GM23248 (cell line): ENCODE results near the gene PAPPA2. TPM values are rescaled to one million over a fixed set of nuclear protein-coding genes. Genes with fewer than 3 reads are reported as not detected.
"Not testable (repeated sequence)": the region's sequence is repeated elsewhere in the genome, so short reads cannot be mapped to it uniquely, and the experiment has no call there.

Experiments used
- DNase-seq: peaks from one replicate; pipeline ENCODE4 v3.0.0-alpha.2; 2015
- H2AFZ ChIP-seq: fragments of 200-600 bp; sonication (generic); 2 replicates; pipeline ENCODE4 v1.6.1; 2016; ENCODE audit warnings: antibody characterized with exemption
- H3F3A ChIP-seq: fragments of 200-600 bp; sonication (generic); 2 replicates; pipeline ENCODE4 v1.6.1; 2016; ENCODE audit warnings: mild to moderate bottlenecking, antibody characterized with exemption, mixed run types; ENCODE audit not compliant: insufficient read depth
- H3K27ac ChIP-seq: fragments of 200-600 bp; sonication (generic); 2 replicates; pipeline ENCODE4 v1.5.1; 2016; ENCODE audit warnings: mild to moderate bottlenecking
- H3K27me3 ChIP-seq: fragments of 200-600 bp; sonication (generic); replicated peaks from 2 replicates; pipeline ENCODE4 v1.6.1; 2016; ENCODE audit warnings: mild to moderate bottlenecking; ENCODE audit not compliant: insufficient read depth
- H3K36me3 ChIP-seq: fragments of 200-600 bp; sonication (generic); 2 replicates; pipeline ENCODE4 v1.6.1; 2016; ENCODE audit warnings: low read depth, mild to moderate bottlenecking
- H3K4me1 ChIP-seq: fragments of 200-600 bp; sonication (generic); 2 replicates; pipeline ENCODE4 v1.6.1; 2016; ENCODE audit warnings: mild to moderate bottlenecking; ENCODE audit not compliant: insufficient read depth
- H3K4me2 ChIP-seq: fragments of 200-600 bp; sonication (generic); one replicate; pipeline ENCODE4 v1.6.1; 2016; ENCODE audit warnings: mild to moderate bottlenecking; ENCODE audit not compliant: unreplicated experiment
- H3K4me3 ChIP-seq: fragments of 200-600 bp; sonication (generic); 2 replicates; pipeline ENCODE4 v1.5.1; 2016; ENCODE audit warnings: mild to moderate bottlenecking
- H3K79me2 ChIP-seq: fragments of 200-600 bp; sonication (generic); 2 replicates; pipeline ENCODE4 v1.6.1; 2016; ENCODE audit warnings: mild to moderate bottlenecking; ENCODE audit not compliant: insufficient read depth
- H3K9ac ChIP-seq: fragments of 200-600 bp; sonication (generic); 2 replicates; pipeline ENCODE4 v1.6.1; 2016; ENCODE audit warnings: mild to moderate bottlenecking
- H3K9me2 ChIP-seq: fragments of 200-600 bp; sonication (generic); 2 replicates; pipeline ENCODE4 v1.6.1; 2016; ENCODE audit warnings: mixed run types, mild to moderate bottlenecking, moderate library complexity; ENCODE audit not compliant: insufficient read depth
- H3K9me3 ChIP-seq: fragments of 200-600 bp; sonication (generic); one replicate; pipeline ENCODE4 v1.6.1; 2017; ENCODE audit warnings: low read depth
- H4K20me1 ChIP-seq: fragments of 200-600 bp; sonication (generic); 2 replicates; pipeline ENCODE4 v1.6.0; 2016; ENCODE audit not compliant: insufficient read depth
- EZH2 ChIP-seq: fragments of 200-600 bp; sonication (generic); IDR thresholded peaks from 2 replicates; pipeline ENCODE4 v1.6.1; 2018; ENCODE audit warnings: antibody characterized with exemption, mild to moderate bottlenecking; ENCODE audit not compliant: insufficient read depth, poor library complexity, severe bottlenecking
- EZH2phosphoT487 ChIP-seq: fragments of 200-600 bp; sonication (generic); IDR thresholded peaks from 2 replicates; pipeline ENCODE4 v1.6.1; 2018; ENCODE audit warnings: antibody characterized with exemption, moderate library complexity, mild to moderate bottlenecking, low read depth; ENCODE audit not compliant: insufficient read depth
- WGBS, 2 experiments: methylation state at CpG; one replicate each; pipeline ENCODE4 v1.1.6; 2015 to 2017; ENCODE audit warnings: low lambda C conversion rate in 2 of 2, low coverage in 1 of 2; ENCODE audit errors: missing lambda C conversion rate in 2 of 2; 5-methylcytosine and 5-hydroxymethylcytosine counted together
- in situ Hi-C: fragments of 300-500 bp; cut with MboI; formaldehyde crosslinking; loops from 2 replicates; pipeline ENCODE4 v1.15.0; 2020
- polyA plus RNA-seq: library from polyadenylated mRNA; unstranded; fragments of >200 nt; fragmentation: Nextera tagmentation; extraction: Ambion mirVana; gene quantifications from 2 replicates; pipeline ENCODE4 v1.2.1, GENCODE V29; 2016
- total RNA-seq: library from RNA; depleted of rRNA; stranded (reverse); fragments of >200 nt; shearing (Covaris generic); gene quantifications from 2 replicates; pipeline ENCODE4 v1.2.3, GENCODE V29; 2014

Gene PAPPA2
- total and polyA plus RNA-seq, 2 experiments from 2014 or later = 3.9 to 8.1 TPM

- no peak for TF ChIP-seq EZH2phosphoT487
- H3K36me3 ChIP-seq = no peaks in the 10 kb centered on the region
- no peaks in the 10 kb centered on the region for H3K9me2 ChIP-seq
- no peaks in the 10 kb centered on the region for H3K9me3 ChIP-seq
- H3K79me2 ChIP-seq = no peaks in the 10 kb centered on the region
- in situ Hi-C loops = no loop called here
- H3K4me2 ChIP-seq = no peak overlapping the region
- 31 to 36% methylated on average over 2 of the region's 2 CpGs for WGBS, 2 experiments
- H2AFZ ChIP-seq = no peak overlapping the region
- H4K20me1 ChIP-seq = no peaks in the 10 kb centered on the region
- H3K27ac ChIP-seq = no peak overlapping the region
- no peaks in the 10 kb centered on the region for H3K27me3 ChIP-seq
- H3K4me3 ChIP-seq = no peak overlapping the region
- no peaks in the 10 kb centered on the region for H3K4me1 ChIP-seq
- no peak overlapping the region for H3K9ac ChIP-seq
- H3F3A ChIP-seq = no peaks in the 10 kb centered on the region
- no peak for DNase-seq
Observed at GRCh38 chr1:176440176-176440575, 22.8 kb upstream of the PAPPA2 start.

GRCh38 chr1:176444286-176444685, 18.7 kb upstream of the PAPPA2 start:
- Histone ChIP-seq H3K4me1 (no peaks in the 10 kb centered on the region), H3K9me2 (no peaks in the 10 kb centered on the region), H4K20me1 (no peaks in the 10 kb centered on the region), H3K4me3 (no peak overlapping the region), H2AFZ (no peak overlapping the region), H3K36me3 (no peaks in the 10 kb centered on the region), H3K4me2 (no peak overlapping the region), H3K9me3 (no peaks in the 10 kb centered on the region), H3F3A (no peaks in the 10 kb centered on the region), H3K79me2 (no peaks in the 10 kb centered on the region), H3K27me3 (no peaks in the 10 kb centered on the region), H3K9ac (no peak overlapping the region), H3K27ac (no peak overlapping the region)
- no peak for DNase-seq
- in situ Hi-C loops = no loop called here
- WGBS, 2 experiments = 29 to 33% methylated on average over 4 of the region's 4 CpGs
- no peak for TF ChIP-seq EZH2phosphoT487
- no peak for TF ChIP-seq EZH2

- Histone ChIP-seq H3K36me3 (no peaks in the 10 kb centered on the region), H3K4me3 (no peak overlapping the region), H3K9me2 (no peaks in the 10 kb centered on the region), H3F3A (no peaks in the 10 kb centered on the region), H3K79me2 (no peaks in the 10 kb centered on the region), H3K9ac (no peak overlapping the region), H3K4me1 (peaks cover 2% of the 10 kb centered on the region; the same call in 1 of the 2 replicates), H3K4me2 (no peak overlapping the region), H4K20me1 (no peaks in the 10 kb centered on the region), H3K9me3 (no peaks in the 10 kb centered on the region), H3K27me3 (no peaks in the 10 kb centered on the region), H2AFZ (no peak overlapping the region), H3K27ac (no peak overlapping the region)
- WGBS, 2 experiments = 23 to 26% methylated on average over 2 of the region's 2 CpGs
- TF ChIP-seq EZH2phosphoT487 = no peak
- no peak for TF ChIP-seq EZH2
- DNase-seq = no peak
- in situ Hi-C loops = no loop called here
Observed at GRCh38 chr1:176445402-176445801, 17.6 kb upstream of the PAPPA2 start.

- H3K4me1 ChIP-seq = peaks cover 7% of the 10 kb centered on the region; the same call in 1 of the 2 replicates
- 32 to 34% methylated on average over 4 of the region's 4 CpGs for WGBS, 2 experiments
- no peak overlapping the region for H3K27ac ChIP-seq
- H3K9me2 ChIP-seq = no peaks in the 10 kb centered on the region
- H2AFZ ChIP-seq = no peak overlapping the region
- H3K4me3 ChIP-seq = no peak overlapping the region
- no peaks in the 10 kb centered on the region for H3F3A ChIP-seq
- no peaks in the 10 kb centered on the region for H3K27me3 ChIP-seq
- in situ Hi-C loops = no loop called here
- no peak for TF ChIP-seq EZH2phosphoT487
- no peak overlapping the region for H3K9ac ChIP-seq
- H3K36me3 ChIP-seq = no peaks in the 10 kb centered on the region
- no peak overlapping the region for H3K4me2 ChIP-seq
- no peaks in the 10 kb centered on the region for H4K20me1 ChIP-seq
- H3K9me3 ChIP-seq = no peaks in the 10 kb centered on the region
- no peaks in the 10 kb centered on the region for H3K79me2 ChIP-seq
- DNase-seq = no peak
Observed at GRCh38 chr1:176448340-176448739, 14.6 kb upstream of the PAPPA2 start.

GRCh38 chr1:176450526-176450925, 12.4 kb upstream of the PAPPA2 start:
- H3K4me1 ChIP-seq = peaks cover 7% of the 10 kb centered on the region; the same call in 1 of the 2 replicates
- H3K27me3 ChIP-seq = no peaks in the 10 kb centered on the region
- H3K27ac ChIP-seq = no peak overlapping the region
- H2AFZ ChIP-seq = no peak overlapping the region
- H3K4me3 ChIP-seq = no peak overlapping the region
- no peaks in the 10 kb centered on the region for H3K9me3 ChIP-seq
- WGBS, 2 experiments = 0 to 18% methylated on average over 1 of the region's 1 CpG
- no peak overlapping the region for H3K4me2 ChIP-seq
- no peaks in the 10 kb centered on the region for H3K79me2 ChIP-seq
- in situ Hi-C loops = no loop called here
- H4K20me1 ChIP-seq = no peaks in the 10 kb centered on the region
- H3K9me2 ChIP-seq = no peaks in the 10 kb centered on the region
- H3K36me3 ChIP-seq = no peaks in the 10 kb centered on the region
- H3F3A ChIP-seq = no peaks in the 10 kb centered on the region
- H3K9ac ChIP-seq = no peak overlapping the region
- peak; percentile 72 for DNase-seq
- no peak for TF ChIP-seq EZH2
- no peak for TF ChIP-seq EZH2phosphoT487

- H4K20me1 ChIP-seq, in situ Hi-C loops, H3K9ac ChIP-seq, DNase-seq, H3K36me3 ChIP-seq, H3K4me2 ChIP-seq, H3K27ac ChIP-seq, H3K27me3 ChIP-seq, H3K4me1 ChIP-seq, H3F3A ChIP-seq, H3K79me2 ChIP-seq, H3K9me3 ChIP-seq, H3K4me3 ChIP-seq, H3K9me2 ChIP-seq, H2AFZ ChIP-seq: not testable (repeated sequence)
- WGBS, 2 experiments = 51 to 66% methylated on average over 2 of the region's 2 CpGs
Observed at GRCh38 chr1:176451741-176452140, 11.2 kb upstream of the PAPPA2 start.
